SK-N-SH (cell line): ENCODE results near the gene FUCA1. TPM values are rescaled to one million over a fixed set of nuclear protein-coding genes. Genes with fewer than 3 reads are reported as not detected.

Experiments used
- CTCF ChIA-PET: fragments of 300-600, 350-600 bp; formaldehyde crosslinking; extraction: SDS; loops from one replicate; lab custom pipeline; 2021; lab: Yijun Ruan, JAX
- POLR2A ChIA-PET: fragments of 350-600 bp; sonication (Branson Sonifier 250); formaldehyde crosslinking; extraction: SDS; loops from one replicate; lab custom pipeline; 2020; ENCODE audit warnings: antibody characterized with exemption, inconsistent platforms; lab: Yijun Ruan, JAX
- DNase-seq: peaks from one replicate; pipeline ENCODE4 v3.0.0; 2012
- H2AFZ ChIP-seq: fragments of 200-600 bp; sonication (generic); 2 replicates; pipeline ENCODE4 v1.8.1; 2016; ENCODE audit warnings: antibody characterized with exemption, mild to moderate bottlenecking, low read depth
- H3F3A ChIP-seq: fragments of 200-600 bp; sonication (generic); replicated peaks from 2 replicates; pipeline ENCODE3; 2016; ENCODE audit warnings: antibody characterized with exemption, mild to moderate bottlenecking; ENCODE audit not compliant: insufficient read depth
- H3K27ac ChIP-seq, 2 experiments: fragments of 200-500 bp in 1 of 2; fragments of 200-600 bp in 1 of 2; sonication (Bioruptor generic) in 1 of 2; sonication (generic), shearing (Covaris generic) in 1 of 2; 2 replicates each; pipeline versions ENCODE4 v1.5.1 to v1.6.1; 2014 to 2016; ENCODE audit warnings: low read depth in 2 of 2, inconsistent platforms in 1 of 2, low read length in 1 of 2, mild to moderate bottlenecking in 1 of 2, mixed read lengths in 1 of 2
- H3K27me3 ChIP-seq: fragments of 200-600 bp; sonication (generic), shearing (Covaris generic); 2 replicates; pipeline ENCODE4 v1.6.1; 2016; ENCODE audit warnings: mixed run types; ENCODE audit not compliant: insufficient read depth
- H3K36me3 ChIP-seq, 2 experiments: fragments of 200-500 bp in 1 of 2; fragments of 200-600 bp in 1 of 2; sonication (Bioruptor generic) in 1 of 2; sonication (generic) in 1 of 2; replicated peaks in 1 of 2; 2 replicates each; pipeline versions ENCODE3 to v1.5.1; 2014 to 2016; ENCODE audit warnings: low read length in 1 of 2, mild to moderate bottlenecking in 1 of 2; ENCODE audit not compliant: insufficient read depth in 2 of 2, control insufficient read depth in 1 of 2
- H3K4me1 ChIP-seq, 2 experiments: fragments of 200-500 bp in 1 of 2; fragments of 200-600 bp in 1 of 2; sonication (Bioruptor generic) in 1 of 2; sonication (generic), shearing (Covaris generic) in 1 of 2; 2 replicates each; pipeline versions ENCODE4 v1.5.1 to v1.6.1; 2014 to 2016; ENCODE audit warnings: low read depth in 1 of 2, low read length in 1 of 2, mixed run types in 1 of 2; ENCODE audit not compliant: insufficient read depth in 2 of 2, control insufficient read depth in 1 of 2
- H3K4me2 ChIP-seq: fragments of 200-600 bp; sonication (generic), shearing (Covaris generic); 2 replicates; pipeline ENCODE4 v1.6.1; 2017; ENCODE audit warnings: mixed run types
- H3K4me3 ChIP-seq, 2 experiments: fragments of 200-500 bp in 1 of 2; fragments of 200-600 bp in 1 of 2; sonication (Bioruptor generic) in 1 of 2; sonication (generic), shearing (Covaris generic) in 1 of 2; 2 replicates each; pipeline versions ENCODE4 v1.5.1 to v1.8.1; 2014 to 2016; ENCODE audit warnings: low read depth in 2 of 2, inconsistent platforms in 1 of 2, low read length in 1 of 2, mild to moderate bottlenecking in 1 of 2, mixed read lengths in 1 of 2, moderate library complexity in 1 of 2
- H3K79me2 ChIP-seq: fragments of 200-600 bp; sonication (generic); 2 replicates; pipeline ENCODE4 v1.8.1; 2017; ENCODE audit warnings: mild to moderate bottlenecking; ENCODE audit not compliant: insufficient read depth
- H3K9ac ChIP-seq: fragments of 200-600 bp; sonication (generic); 2 replicates; pipeline ENCODE4 v1.6.1; 2017; ENCODE audit warnings: mixed run types
- H3K9me2 ChIP-seq: fragments of 200-600 bp; sonication (generic); 2 replicates; pipeline ENCODE4 v1.6.1; 2017; ENCODE audit warnings: mixed run types
- H3K9me3 ChIP-seq: fragments of 200-600 bp; sonication (generic); 2 replicates; pipeline ENCODE4 v1.6.1; 2017; ENCODE audit warnings: mixed run types, mild to moderate bottlenecking, moderate library complexity
- H4K20me1 ChIP-seq: fragments of 200-600 bp; sonication (generic); 2 replicates; pipeline ENCODE4 v1.6.1; 2017; ENCODE audit warnings: mild to moderate bottlenecking, mixed run types; ENCODE audit not compliant: insufficient read depth
- CTCF ChIP-seq: fragments of 200-600 bp; sonication (generic); IDR thresholded peaks from 2 replicates; pipeline ENCODE4 v1.6.1; 2017; ENCODE audit warnings: antibody characterized with exemption, mild to moderate bottlenecking, moderate library complexity
- ELF1 ChIP-seq: IDR thresholded peaks from 2 replicates; pipeline ENCODE4 v1.4.0; 2012
- FOXJ3 ChIP-seq: sonication (generic); formaldehyde crosslinking; IDR thresholded peaks from 2 replicates; pipeline ENCODE4 v1.5.1; 2020; ENCODE audit warnings: mild to moderate bottlenecking, missing genetic modification reagents
- FOXM1 ChIP-seq: IDR thresholded peaks from 2 replicates; pipeline ENCODE4 v1.4.0; 2012; ENCODE audit warnings: low read depth, mild to moderate bottlenecking
- JUND ChIP-seq: IDR thresholded peaks from 2 replicates; pipeline ENCODE4 v1.4.0; 2012
- NFIC ChIP-seq: IDR thresholded peaks from 2 replicates; pipeline ENCODE4 v1.4.0; 2012; ENCODE audit warnings: borderline replicate concordance
- PBX3 ChIP-seq: IDR thresholded peaks from 2 replicates; pipeline ENCODE4; 2012
- POLR2AphosphoS5 ChIP-seq: IDR thresholded peaks from 2 replicates; pipeline ENCODE4 v1.6.1; 2012; ENCODE audit warnings: low read depth, low read length
- REST ChIP-seq: IDR thresholded peaks from 2 replicates; pipeline ENCODE4 v1.6.1; 2012; ENCODE audit warnings: mild to moderate bottlenecking, low read depth, low read length, moderate library complexity
- ZBTB33 ChIP-seq: IDR thresholded peaks from 2 replicates; pipeline ENCODE4 v1.4.0; 2012; ENCODE audit warnings: low read depth, borderline replicate concordance
- WGBS: methylation state at CpG from one replicate; pipeline ENCODE4 v1.1.6; 2017; ENCODE audit warnings: low lambda C conversion rate; 5-methylcytosine and 5-hydroxymethylcytosine counted together
- polyA plus RNA-seq, 3 experiments: library from polyadenylated mRNA; depleted of rRNA; stranded (reverse); fragments of >200 nt; gene quantifications; 2 replicates each; pipeline ENCODE4 v1.2.3, GENCODE V29; 2012

FUCA1 gene
- polyA plus RNA-seq, 1 of the 3 experiments (the other 2 are of a cell fraction) = 31.9 TPM

- 79% methylated on average over 10 of the region's 10 CpGs for WGBS
- no peaks in the 10 kb centered on the region for H3K9me3 ChIP-seq
- H3K4me2 ChIP-seq = no peak overlapping the region
- ChIA-PET CTCF (interaction anchor here (1.1 to 3.8 kb wide), 4 partner anchors 11 to 133 kb away, joined by 3 to 17 read pairs (median 10); no protein-coding TSS in a partner anchor), POLR2A (interaction anchor here (1.1 to 1.3 kb wide), 2 partner anchors 56 to 80 kb away, joined by 3 to 6 read pairs; partner anchors contain the start of gene HMGCL)
- peaks cover 0 to 16% of the 10 kb centered on the region in 2 experiments; a peak in 1 of 4 replicates for H3K4me1 ChIP-seq
- H4K20me1 ChIP-seq = no peaks in the 10 kb centered on the region
- no peak overlapping the region for H3K4me3 ChIP-seq
- H3K9me2 ChIP-seq = no peaks in the 10 kb centered on the region
- no peak overlapping the region for H3K9ac ChIP-seq
- H3K36me3 ChIP-seq = no peaks in the 10 kb centered on the region
- no peak for DNase-seq
- no peaks in the 10 kb centered on the region for H3K79me2 ChIP-seq
- H3K27ac ChIP-seq = peak overlapping the region in 1 of 2 experiments; percentile 39; a peak in 2 of 4 replicates
- no peak overlapping the region for H2AFZ ChIP-seq
- H3K27me3 ChIP-seq = peaks cover 23% of the 10 kb centered on the region; the same call in 1 of the 2 replicates
- H3F3A ChIP-seq = no peaks in the 10 kb centered on the region
- TF ChIP-seq JUND (no peak), FOXM1 (no peak), ZBTB33 (no peak), NFIC (no peak), REST (no peak), FOXJ3 (no peak), POLR2AphosphoS5 (no peak), CTCF (no peak), ELF1 (no peak), PBX3 (no peak)
Measured at GRCh38 chr1:23904748-23905357, 36.8 kb upstream of the FUCA1 start.
